Cardiac septum (tissue), 1 donor: ENCODE results near the gene TNFSF15. TPM values are rescaled to one million over a fixed set of nuclear protein-coding genes. Genes with fewer than 3 reads are reported as not detected.

Source experiments
- DNase-seq: peaks from one replicate; pipeline ENCODE4 v3.0.0-alpha.2; 2020; ENCODE audit warnings: low spot score
- intact Hi-C: fragments of 100-400 bp; cut with DNase I; formaldehyde crosslinking; loops from one replicate; pipeline ENCODE4 v1.14.0; 2022
- long read RNA-seq: library from polyadenylated mRNA; unstranded; transcript quantifications from one replicate; pipeline ENCODE4 v2.0.0, GENCODE V29; 2021
- total RNA-seq: library from RNA; stranded (reverse); fragmentation: NEBNext Ultra II Directional; extraction: Animal tissue kit (Norgen Biotek cat#: 25700); gene quantifications from one replicate; pipeline ENCODE4 v1.2.1, GENCODE V29; 2021
- donor health status: DM: no; HTN: no; CAD: no.

The TNFSF15 gene
- total RNA-seq = 0.03 TPM
- long read RNA-seq = 0 reads

- intact Hi-C loops = no loop called here
Measured at GRCh38 chr9:114805670-114806525, at the start of gene TNFSF15. Gene TNFSF15 (minus strand): TSS chr9:114806039. CDS start chr9:114806012, 27 bp downstream.

DNA sequence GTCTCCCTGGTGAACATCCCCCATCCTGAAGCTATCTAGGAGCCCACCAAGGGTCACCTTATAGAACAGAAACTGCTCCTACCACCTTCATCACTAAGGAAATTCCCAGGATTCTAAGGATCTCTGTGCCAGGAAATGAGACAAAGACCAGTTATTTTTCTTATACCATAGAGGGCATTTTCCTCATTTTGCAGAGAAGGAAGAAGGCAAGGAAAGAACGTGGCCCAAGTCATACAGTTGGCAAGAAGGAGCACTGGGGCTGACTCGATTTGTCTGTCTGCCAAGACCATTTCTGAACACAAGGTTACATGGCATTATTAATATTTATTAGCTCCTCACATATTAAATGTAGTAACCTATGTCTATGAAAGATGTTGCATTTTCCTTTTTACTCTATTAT, 49.6 kb upstream of the TNFSF15 start:
- DNase-seq = no peak
- intact Hi-C loops = no loop called here

More at GRCh38 chr9:114805670-114806525, at the start of gene TNFSF15:
- DNase-seq = no peak

- intact Hi-C loops = no loop called here
- no peak for DNase-seq
Measured at GRCh38 chr9:114854736-114855355, 49.0 kb upstream of the TNFSF15 start.

GRCh38 chr9:114853071-114853855, 47.4 kb upstream of the TNFSF15 start:
- intact Hi-C loops = no loop called here
- no peak for DNase-seq

DNA sequence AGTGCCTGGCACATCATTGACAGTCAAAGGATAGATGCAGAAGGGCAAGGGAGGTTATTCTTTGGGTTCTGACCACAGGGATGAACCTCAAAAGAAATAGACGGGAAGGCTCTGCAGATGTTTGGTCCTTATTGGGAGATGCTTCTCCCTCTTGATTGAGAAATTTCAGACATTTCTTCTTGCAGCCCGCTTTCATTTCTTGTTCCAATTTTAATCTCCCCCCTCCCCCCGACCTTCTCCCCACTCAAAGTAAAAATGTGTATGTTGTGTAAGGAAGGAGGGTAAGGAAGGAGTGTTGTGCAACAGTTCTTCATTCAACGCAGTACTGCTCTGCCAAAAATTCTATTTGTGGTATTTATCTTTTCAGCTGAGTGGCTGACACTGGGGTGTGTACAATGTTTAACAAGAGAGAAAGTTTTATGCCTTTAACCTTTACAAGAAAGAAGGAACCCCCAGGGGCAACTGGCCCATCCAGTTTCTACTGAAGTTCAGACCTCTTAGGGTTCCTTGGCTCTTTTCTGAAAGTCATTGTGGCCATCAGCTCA, 46.3 kb upstream of the TNFSF15 start:
- DNase-seq = no peak

GRCh38 chr9:114851306-114851705, 45.5 kb upstream of the TNFSF15 start:
- intact Hi-C loops = no loop called here
- no peak for DNase-seq

More for the DNA sequence above, 46.3 kb upstream of the TNFSF15 start:
- intact Hi-C loops = no loop called here

- no peak for DNase-seq
- intact Hi-C loops = no loop called here
Measured at GRCh38 chr9:114850871-114851270, 45.0 kb upstream of the TNFSF15 start.

DNA sequence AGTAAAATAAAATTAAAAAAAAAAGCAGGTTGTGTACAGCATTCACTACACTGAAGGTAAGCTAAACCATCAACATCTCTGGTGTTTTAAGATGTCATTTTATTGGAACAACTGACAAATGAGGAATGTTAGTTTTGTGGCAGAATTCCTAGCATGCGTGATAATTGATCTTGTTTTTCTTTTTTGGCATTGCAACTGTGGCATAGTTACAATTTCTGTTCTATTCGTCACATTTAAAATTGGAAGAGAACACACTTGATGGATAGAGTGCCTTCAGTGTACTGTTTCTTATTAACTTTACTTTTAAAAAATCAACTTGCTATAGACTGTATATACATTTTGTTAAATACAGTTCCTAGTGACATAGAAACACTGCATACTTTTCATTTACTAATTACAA, 43.6 kb upstream of the TNFSF15 start:
- intact Hi-C loops = no loop called here
- DNase-seq = no peak

DNA sequence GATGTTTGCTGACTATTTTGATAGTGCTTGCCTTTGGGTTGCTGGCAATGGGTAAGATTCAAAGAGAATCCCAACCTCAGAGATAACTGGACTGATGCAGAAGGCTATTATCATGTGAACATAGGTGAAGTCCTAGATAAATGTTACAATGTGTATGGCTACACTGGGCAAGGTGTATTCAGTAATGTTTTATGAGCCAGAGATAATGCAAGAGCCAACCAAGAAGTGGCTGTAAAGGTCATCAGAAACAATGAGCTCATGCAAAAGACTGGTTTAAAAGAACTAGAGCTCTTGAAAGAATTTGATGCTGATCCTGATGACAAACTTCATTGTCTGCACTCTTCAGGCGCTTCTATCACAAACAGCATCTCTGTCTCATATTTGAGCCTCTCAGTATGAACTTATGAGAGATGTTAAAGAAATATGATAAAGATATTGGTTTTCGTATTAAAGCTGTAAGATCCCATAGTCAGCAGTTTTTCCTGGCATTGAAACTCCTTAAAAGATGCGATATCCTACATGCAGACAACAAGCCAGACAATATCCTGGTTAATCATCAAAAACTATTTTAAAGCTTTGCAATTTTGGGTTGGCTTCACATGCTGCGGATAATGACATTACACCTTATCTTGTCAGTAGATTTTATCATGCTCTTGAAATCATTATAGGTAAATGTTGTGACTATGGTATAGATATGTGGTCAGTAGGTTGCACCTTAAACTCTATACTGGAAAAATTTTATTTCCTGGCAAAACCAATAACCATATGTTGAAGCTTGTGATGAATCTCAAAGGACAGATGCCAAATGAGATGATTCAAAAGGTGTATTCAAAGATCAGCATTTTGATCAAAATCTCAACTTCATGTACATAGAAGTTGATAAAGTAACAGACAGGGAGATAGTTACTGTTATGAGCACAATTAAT, 41.9 kb upstream of the TNFSF15 start:
- DNase-seq = no peak
- intact Hi-C loops = no loop called here

DNA sequence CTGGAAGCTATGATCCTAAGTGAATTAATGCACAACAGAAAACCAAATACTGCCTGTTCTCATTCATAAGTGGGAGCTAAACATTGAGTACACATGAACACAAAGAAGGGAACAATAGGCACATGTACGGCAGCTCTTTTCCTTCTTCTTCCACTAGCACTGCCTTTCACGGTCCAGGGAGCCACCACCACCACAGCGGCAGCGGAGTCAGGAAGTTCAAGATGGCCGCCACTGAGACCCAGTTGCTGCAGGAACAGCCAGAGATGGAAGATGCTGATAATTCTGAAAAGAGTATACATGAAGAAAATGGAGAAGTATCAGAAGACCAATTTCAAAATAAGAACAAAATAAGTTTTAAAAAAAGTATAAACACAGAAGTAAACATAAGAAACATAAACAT, 39.5 kb upstream of the TNFSF15 start:
- DNase-seq = no peak
- intact Hi-C loops = no loop called here

DNA sequence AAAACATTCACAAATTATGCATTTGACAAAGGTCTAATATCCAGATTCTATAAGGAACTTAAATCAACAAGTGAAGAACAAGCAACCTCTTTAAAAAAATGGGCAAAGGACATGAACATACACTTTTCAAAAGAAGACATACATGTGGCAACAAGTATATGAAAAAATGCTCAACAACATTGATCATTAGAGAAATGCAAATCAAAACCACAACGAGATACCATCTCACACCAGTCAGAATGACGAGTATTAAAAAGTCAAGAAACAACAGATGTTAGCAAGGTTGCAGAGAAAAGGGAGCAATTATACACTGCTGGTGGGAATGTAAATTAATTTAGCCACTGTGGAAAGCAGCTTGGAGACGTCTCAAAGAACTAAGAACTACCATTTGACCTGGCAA, 38.9 kb upstream of the TNFSF15 start:
- no peak for DNase-seq
- intact Hi-C loops = no loop called here

DNA sequence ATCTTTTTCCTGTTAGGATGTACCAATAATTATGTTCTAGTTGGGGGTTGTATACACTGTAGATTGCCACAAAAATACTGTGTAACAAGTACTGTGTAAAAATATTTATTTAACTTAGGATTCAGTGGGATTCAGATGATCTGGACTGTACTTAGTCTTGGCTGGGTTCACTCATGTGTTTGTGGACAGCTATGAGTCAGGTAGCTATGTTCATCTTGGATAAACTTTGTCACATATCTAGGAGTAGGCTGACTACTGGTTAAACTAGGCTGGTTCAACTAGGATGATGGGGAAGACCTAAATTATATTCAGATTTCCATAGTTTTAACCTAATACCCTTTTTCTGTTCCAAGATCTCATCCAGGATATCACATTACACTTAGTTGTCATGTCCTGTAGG, 32.1 kb upstream of the TNFSF15 start:
- intact Hi-C loops = no loop called here
- DNase-seq = no peak

DNA sequence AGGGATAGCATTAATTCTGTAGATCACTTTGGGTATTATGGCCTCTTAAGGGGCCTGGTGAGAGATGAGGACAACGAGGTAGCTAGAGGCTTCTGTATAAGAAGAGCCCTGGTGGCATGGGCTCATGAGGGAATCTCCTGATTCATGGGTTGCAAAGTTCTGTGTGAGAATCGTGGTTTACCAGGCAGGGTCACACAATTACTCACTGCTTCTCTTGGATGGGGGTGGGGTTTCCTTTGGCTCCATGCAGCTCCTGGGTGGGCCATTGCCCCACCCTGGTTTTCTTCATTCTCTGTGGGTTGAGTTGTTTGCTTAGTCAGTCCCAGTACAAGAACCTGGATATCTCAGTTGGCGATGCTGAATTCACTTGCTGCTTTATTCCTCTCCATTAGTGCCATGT, 30.9 kb upstream of the TNFSF15 start:
- DNase-seq = no peak
- intact Hi-C loops = no loop called here

- intact Hi-C loops = no loop called here
Measured at GRCh38 chr9:114834386-114834785, 28.5 kb upstream of the TNFSF15 start.

DNA sequence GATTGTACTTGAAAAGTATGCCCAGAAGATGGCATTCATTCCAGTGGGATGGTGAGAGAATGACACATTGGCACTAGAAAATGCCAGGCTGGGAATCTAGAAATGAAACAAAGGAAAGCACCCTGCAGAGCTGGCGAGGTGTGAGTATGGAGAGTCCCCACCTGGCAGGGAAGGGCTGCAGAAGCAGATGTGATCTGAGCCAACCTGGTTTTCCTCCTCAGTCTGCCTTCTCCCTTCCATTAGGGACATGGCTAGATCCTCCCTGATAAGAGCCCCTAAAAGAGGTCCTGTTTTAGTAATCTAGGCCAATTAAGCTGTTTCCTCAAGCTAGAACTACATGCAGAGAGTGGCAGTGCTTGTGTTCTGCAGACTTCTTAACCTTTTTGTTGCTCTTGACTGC, 24.7 kb upstream of the TNFSF15 start:
- DNase-seq = no peak
- intact Hi-C loops = no loop called here

More at GRCh38 chr9:114834386-114834785, 28.5 kb upstream of the TNFSF15 start:
- DNase-seq = no peak

- DNase-seq = no peak
- intact Hi-C loops = no loop called here
Measured at GRCh38 chr9:114829574-114830440, 24.0 kb upstream of the TNFSF15 start.

DNA sequence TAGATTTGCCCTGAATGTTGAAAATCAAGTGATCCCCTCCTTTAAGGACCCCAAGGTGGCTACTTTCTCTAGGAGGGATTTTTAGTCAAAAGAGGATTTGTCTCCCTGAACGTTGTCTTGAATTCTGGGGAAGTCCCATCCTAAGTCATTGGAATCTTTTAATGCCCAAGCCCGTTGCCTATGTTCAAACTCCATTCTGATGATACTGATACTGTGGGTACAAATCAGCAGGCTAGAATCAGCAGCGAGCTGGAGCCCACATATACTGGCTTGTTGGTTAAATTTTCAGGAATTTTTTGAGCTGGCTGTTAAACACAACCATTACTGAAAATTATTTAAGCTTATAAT, 22.4 kb upstream of the TNFSF15 start:
- intact Hi-C loops = no loop called here
- DNase-seq = no peak

GRCh38 chr9:114827641-114828302, 21.9 kb upstream of the TNFSF15 start:
- no peak for DNase-seq
- intact Hi-C loops = no loop called here
